A673 (cell line): ENCODE data around the gene MKNK1. TPM values are rescaled to one million over a fixed set of nuclear protein-coding genes. Genes with fewer than 3 reads are reported as not detected.

Experiments
- BruUV-seq: library from RNA; stranded (reverse); fragments of 400-500 nt; replicated peaks from 2 replicates; lab custom pipeline; 2021; lab: Mats Ljungman, UMichigan
- CTCF ChIA-PET: fragments of 300-600 bp; sonication (Branson Sonifier 250); formaldehyde crosslinking; loops from one replicate; lab custom pipeline; 2022; ENCODE audit warnings: antibody characterized with exemption; lab: Charles Lee
- POLR2A ChIA-PET: fragments of 300-600 bp; sonication (Branson Sonifier 250); formaldehyde crosslinking; loops from one replicate; lab custom pipeline; 2022; ENCODE audit warnings: antibody characterized with exemption; ENCODE audit not compliant: low non-redundant PET; lab: Charles Lee
- DNase-seq: peaks from one replicate; pipeline ENCODE4 v3.0.0-alpha.2; 2015; ENCODE audit warnings: low spot score
- H3K27ac ChIP-seq: fragments of 200-600 bp; sonication (generic); 2 replicates; pipeline ENCODE4 v1.5.1; 2016; ENCODE audit warnings: mixed run types, low read depth, mild to moderate bottlenecking, mixed read lengths, antibody characterized with exemption, low read length; ENCODE audit not compliant: poor library complexity, severe bottlenecking
- H3K27me3 ChIP-seq: fragments of 200-600 bp; sonication (generic); replicated peaks from 2 replicates; pipeline ENCODE4 v1.6.1; 2017; ENCODE audit warnings: mixed run types, low read depth, mild to moderate bottlenecking, mixed read lengths, antibody characterized with exemption, low read length; ENCODE audit not compliant: insufficient read depth, poor library complexity
- H3K36me3 ChIP-seq: fragments of 200-600 bp; sonication (generic); 2 replicates; pipeline ENCODE4 v1.6.1; 2016; ENCODE audit warnings: mixed run types, mild to moderate bottlenecking, mixed read lengths, antibody characterized with exemption, low read length; ENCODE audit not compliant: insufficient read depth, poor library complexity, severe bottlenecking
- H3K4me1 ChIP-seq: fragments of 200-600 bp; sonication (generic); 2 replicates; pipeline ENCODE4 v1.6.1; 2017; ENCODE audit warnings: mixed run types, mild to moderate bottlenecking, mixed read lengths, antibody characterized with exemption, low read length; ENCODE audit not compliant: insufficient read depth, poor library complexity, severe bottlenecking
- H3K4me3 ChIP-seq: fragments of 200-600 bp; sonication (generic); 2 replicates; pipeline ENCODE4 v1.5.1; 2016; ENCODE audit warnings: low read depth, mixed run types, mild to moderate bottlenecking, mixed read lengths, low read length; ENCODE audit not compliant: poor library complexity, severe bottlenecking
- H3K9me3 ChIP-seq: fragments of 200-600 bp; sonication (generic); 2 replicates; pipeline ENCODE4 v1.6.1; 2016; ENCODE audit warnings: mixed run types, low read depth, mild to moderate bottlenecking, mixed read lengths, antibody characterized with exemption, low read length; ENCODE audit not compliant: poor library complexity, severe bottlenecking
- EZH2 ChIP-seq: fragments of 200-600 bp; sonication (generic); IDR thresholded peaks from 2 replicates; pipeline ENCODE4 v1.6.1; 2017; ENCODE audit warnings: borderline replicate concordance, low read depth, mild to moderate bottlenecking, mixed read lengths, antibody characterized with exemption, low read length; ENCODE audit not compliant: poor library complexity, severe bottlenecking
- intact Hi-C: fragments of 100-400 bp; cut with micrococcal nuclease; formaldehyde crosslinking; loops from one replicate; pipeline ENCODE4 v1.10.0; 2022; ENCODE audit not compliant: unreplicated experiment
- total RNA-seq: library from RNA; stranded (reverse); gene quantifications from 2 replicates; pipeline ENCODE4 v1.2.3, GENCODE V29; 2021
- TF ChIP-seq, protein P1 (sequence below): fragments of 300-800, 200-600 bp; sonication (generic); conservative IDR thresholded peaks from 2 replicates; pipeline ENCODE4 v1.5.1; 2017; ENCODE audit warnings: low read depth, mild to moderate bottlenecking, antibody characterized with exemption, low read length, moderate library complexity, mixed read lengths

Gene MKNK1
- total RNA-seq, 1 experiment from 2014 or later, result 22.7 TPM

DNA sequence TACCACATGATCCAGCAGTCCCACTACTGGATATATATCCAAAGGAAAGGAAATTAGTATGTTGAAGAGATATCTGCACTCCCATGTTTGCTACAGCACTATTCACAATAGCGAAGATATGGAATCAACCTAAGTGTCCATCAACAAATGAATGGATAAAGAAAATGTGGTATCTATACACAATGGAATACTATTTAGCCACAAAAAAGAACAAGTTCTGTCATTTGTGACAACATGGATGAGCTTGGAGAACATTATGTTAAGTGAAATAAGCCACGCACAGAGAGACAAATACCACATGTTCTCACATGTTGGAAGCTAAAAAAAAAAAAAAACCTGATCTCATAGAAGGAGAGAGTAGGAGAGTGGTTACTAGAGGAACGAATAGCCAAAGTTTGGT lies 46.4 kb upstream of the MKNK1 start:
- intact Hi-C loops, result no loop called here
- H3K4me3 ChIP-seq, result no peak overlapping the region
- DNase-seq, result no peak
- H3K27ac ChIP-seq, result no peak overlapping the region
- H3K36me3 ChIP-seq, result peaks cover 21% of the 10 kb centered on the region
- BruUV-seq, result no TSS peak
- peaks cover 14% of the 10 kb centered on the region for H3K9me3 ChIP-seq
- TF ChIP-seq, protein P1, sequence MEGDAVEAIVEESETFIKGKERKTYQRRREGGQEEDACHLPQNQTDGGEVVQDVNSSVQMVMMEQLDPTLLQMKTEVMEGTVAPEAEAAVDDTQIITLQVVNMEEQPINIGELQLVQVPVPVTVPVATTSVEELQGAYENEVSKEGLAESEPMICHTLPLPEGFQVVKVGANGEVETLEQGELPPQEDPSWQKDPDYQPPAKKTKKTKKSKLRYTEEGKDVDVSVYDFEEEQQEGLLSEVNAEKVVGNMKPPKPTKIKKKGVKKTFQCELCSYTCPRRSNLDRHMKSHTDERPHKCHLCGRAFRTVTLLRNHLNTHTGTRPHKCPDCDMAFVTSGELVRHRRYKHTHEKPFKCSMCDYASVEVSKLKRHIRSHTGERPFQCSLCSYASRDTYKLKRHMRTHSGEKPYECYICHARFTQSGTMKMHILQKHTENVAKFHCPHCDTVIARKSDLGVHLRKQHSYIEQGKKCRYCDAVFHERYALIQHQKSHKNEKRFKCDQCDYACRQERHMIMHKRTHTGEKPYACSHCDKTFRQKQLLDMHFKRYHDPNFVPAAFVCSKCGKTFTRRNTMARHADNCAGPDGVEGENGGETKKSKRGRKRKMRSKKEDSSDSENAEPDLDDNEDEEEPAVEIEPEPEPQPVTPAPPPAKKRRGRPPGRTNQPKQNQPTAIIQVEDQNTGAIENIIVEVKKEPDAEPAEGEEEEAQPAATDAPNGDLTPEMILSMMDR, result no peak
- no peak for TF ChIP-seq EZH2
- no peaks in the 10 kb centered on the region for H3K4me1 ChIP-seq
- H3K27me3 ChIP-seq, result no peaks in the 10 kb centered on the region
- ChIA-PET CTCF (no interaction called here), POLR2A (no interaction called here)

DNA sequence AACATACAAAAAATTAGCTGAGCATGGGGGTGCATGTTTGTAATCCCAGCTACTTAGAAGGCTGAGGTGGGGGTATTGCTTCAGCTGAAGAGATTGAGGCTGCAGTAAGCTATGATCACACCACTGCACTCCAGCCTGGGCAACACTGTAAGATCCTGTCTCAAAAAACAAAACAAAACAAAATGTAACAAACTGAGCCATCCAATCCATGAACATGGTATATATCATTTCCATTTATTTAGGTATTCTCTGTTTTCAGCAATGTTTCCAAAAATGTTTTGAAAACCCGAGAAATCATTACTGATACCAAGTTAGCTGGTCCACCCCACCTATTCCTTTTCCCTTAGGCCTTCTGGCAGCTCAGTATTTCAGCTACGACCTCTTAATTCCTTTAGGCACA lies 45.7 kb upstream of the MKNK1 start:
- no peak overlapping the region for H3K27ac ChIP-seq
- POLR2A ChIA-PET, result no interaction called here
- no peak for DNase-seq
- H3K9me3 ChIP-seq, result peaks cover 14% of the 10 kb centered on the region
- no TSS peak for BruUV-seq
- peaks cover 16% of the 10 kb centered on the region for H3K36me3 ChIP-seq
- no peak overlapping the region for H3K4me3 ChIP-seq
- intact Hi-C loops, result no loop called here
- CTCF ChIA-PET, result interaction anchor here (0.6 kb wide), 1 partner anchor 438 kb away, joined by 3 read pairs; no protein-coding TSS in a partner anchor
- TF ChIP-seq, protein P1, result no peak
- TF ChIP-seq EZH2, result no peak
- no peaks in the 10 kb centered on the region for H3K27me3 ChIP-seq
- H3K4me1 ChIP-seq, result no peaks in the 10 kb centered on the region

DNA sequence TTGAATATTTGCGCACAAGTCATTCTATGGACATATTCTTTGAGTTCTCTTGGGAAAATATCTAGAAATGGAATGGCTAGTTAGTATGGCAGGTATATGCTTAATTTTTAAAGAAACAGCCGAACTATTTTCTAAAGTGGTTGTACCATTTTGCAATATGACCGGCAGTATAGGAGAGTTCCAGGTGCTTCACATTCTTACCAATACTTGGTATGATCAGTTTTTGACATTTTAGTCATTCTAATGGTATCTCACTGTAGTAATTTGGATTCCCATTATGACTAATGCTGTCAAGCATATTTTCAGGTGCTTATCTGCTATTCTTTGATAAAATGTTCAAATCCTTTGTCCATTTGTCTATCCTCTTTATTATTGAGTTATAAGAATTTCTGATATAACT lies 43.5 kb upstream of the MKNK1 start:
- CTCF ChIA-PET, result interaction anchor here (0.6 kb wide), 1 partner anchor 97 kb away, joined by 3 read pairs; no protein-coding TSS in a partner anchor
- Histone ChIP-seq H3K27me3 (no peaks in the 10 kb centered on the region), H3K36me3 (peaks cover 14% of the 10 kb centered on the region), H3K4me3 (no peak overlapping the region), H3K27ac (no peak overlapping the region), H3K4me1 (no peaks in the 10 kb centered on the region), H3K9me3 (peaks cover 14% of the 10 kb centered on the region)
- BruUV-seq, result no TSS peak
- POLR2A ChIA-PET, result no interaction called here
- no peak for TF ChIP-seq EZH2
- TF ChIP-seq, protein P1, result no peak
- no peak for DNase-seq
- intact Hi-C loops, result no loop called here
